Lower leg skin (tissue), 4 donors: Measurements from ENCODE around the gene AFDN. TPM values are rescaled to one million over a fixed set of nuclear protein-coding genes. Genes with fewer than 3 reads are reported as not detected.

ENCODE experiments used
- DNase-seq, 2 donors: peaks; one replicate each; pipeline ENCODE4 v3.0.0-alpha.2; 2019; ENCODE audit warnings: low spot score in 2 of 2
- H3K4me3 ChIP-seq: fragments of 200-600 bp; sonication (generic); 2 replicates; pipeline ENCODE4 v1.5.1; 2017; ENCODE audit warnings: mild to moderate bottlenecking, low read depth; ENCODE audit not compliant: poor library complexity, severe bottlenecking
- CTCF ChIP-seq, 3 donors: fragments of 450-650 bp; IDR thresholded peaks; one replicate each; pipeline ENCODE4 v1.5.1; 2016; ENCODE audit warnings: antibody characterized with exemption in 3 of 3, mild to moderate bottlenecking in 3 of 3, moderate library complexity in 2 of 3
- POLR2A ChIP-seq, 2 donors: fragments of 450-650 bp; IDR thresholded peaks; one replicate each; pipeline ENCODE4 v1.6.1; 2016 to 2017; ENCODE audit warnings: antibody characterized with exemption in 2 of 2, mild to moderate bottlenecking in 1 of 2, moderate library complexity in 1 of 2
- WGBS, 2 donors: methylation state at CpG; one replicate each; pipeline ENCODE4 v1.1.5; 2018; 5-methylcytosine and 5-hydroxymethylcytosine counted together
- intact Hi-C: fragments of 100-400 bp; cut with DNase I; formaldehyde crosslinking; loops from one replicate; pipeline ENCODE4 v1.15.0; 2023; ENCODE audit warnings: low total_unique reads
- total RNA-seq, 4 donors: library from RNA; depleted of rRNA; stranded (reverse); fragments of >200 nt; gene quantifications; one replicate each; pipeline ENCODE4 v1.1.0, GENCODE V29; 2016

The AFDN gene
- total RNA-seq, 4 donors from 2014 or later: 137 to 213 (median 168) TPM

GRCh38 chr6:167915139-167915538 is 88.4 kb downstream of the AFDN start:
- intact Hi-C loops: no loop called here
- 97 to 98% methylated on average over 10 of the region's 10 CpGs for WGBS, 2 donors
- no peak overlapping the region for H3K4me3 ChIP-seq
- no peak for TF ChIP-seq CTCF (IDR thresholded peaks at IDR 0.05)
- TF ChIP-seq POLR2A (IDR thresholded peaks at IDR 0.05): no peak
- DNase-seq: no peak

GRCh38 chr6:167917551-167918154 is 90.9 kb downstream of the AFDN start:
- no peak for DNase-seq
- TF ChIP-seq CTCF (IDR thresholded peaks at IDR 0.05): no peak
- intact Hi-C loops: no loop called here
- no peak overlapping the region for H3K4me3 ChIP-seq
- 94 to 96% methylated on average over 2 of the region's 2 CpGs for WGBS, 2 donors

GRCh38 chr6:167918548-167919278 is 92.0 kb downstream of the AFDN start:
- no peak for TF ChIP-seq CTCF (IDR thresholded peaks at IDR 0.05)
- no peak for TF ChIP-seq POLR2A (IDR thresholded peaks at IDR 0.05)
- no peak for DNase-seq
- 83 to 87% methylated on average over 14 of the region's 14 CpGs for WGBS, 2 donors
- intact Hi-C loops: no loop called here
- H3K4me3 ChIP-seq: no peak overlapping the region

GRCh38 chr6:167919349-167919748 is 92.6 kb downstream of the AFDN start:
- H3K4me3 ChIP-seq: no peak overlapping the region
- intact Hi-C loops: no loop called here
- WGBS, 2 donors: 85 to 92% methylated on average over 3 of the region's 3 CpGs
- no peak for DNase-seq
- no peak for TF ChIP-seq POLR2A (IDR thresholded peaks at IDR 0.05)
- no peak for TF ChIP-seq CTCF (IDR thresholded peaks at IDR 0.05)

GRCh38 chr6:167920165-167920564 is 93.5 kb downstream of the AFDN start:
- H3K4me3 ChIP-seq: no peak overlapping the region
- intact Hi-C loops: no loop called here
- TF ChIP-seq CTCF (IDR thresholded peaks at IDR 0.05) (no peak), POLR2A (IDR thresholded peaks at IDR 0.05) (no peak)
- no peak for DNase-seq
- WGBS, 2 donors: 89 to 91% methylated on average over 8 of the region's 8 CpGs
